ENCODE measurements around the gene TUBB3.
A peak's percentile ranks its signal among the peaks of the same experiment; 100 is the strongest.
"Not testable (repeated sequence)": the region's sequence is repeated elsewhere in the genome, so short reads cannot be mapped to it uniquely, and the experiment has no call there.

Gene TUBB3

GRCh38 chr16:89922884-89923639 lies at the start of gene TUBB3:
TUBB3 (plus strand) TSS chr16:89923342; CDS start chr16:89923402, 60 bp downstream.
- peak; percentile 71 for DNase-seq

GRCh38 chr16:89873972-89874689 lies 49.0 kb upstream of the TUBB3 start:
- DNase-seq = peak; percentile 98

DNA sequence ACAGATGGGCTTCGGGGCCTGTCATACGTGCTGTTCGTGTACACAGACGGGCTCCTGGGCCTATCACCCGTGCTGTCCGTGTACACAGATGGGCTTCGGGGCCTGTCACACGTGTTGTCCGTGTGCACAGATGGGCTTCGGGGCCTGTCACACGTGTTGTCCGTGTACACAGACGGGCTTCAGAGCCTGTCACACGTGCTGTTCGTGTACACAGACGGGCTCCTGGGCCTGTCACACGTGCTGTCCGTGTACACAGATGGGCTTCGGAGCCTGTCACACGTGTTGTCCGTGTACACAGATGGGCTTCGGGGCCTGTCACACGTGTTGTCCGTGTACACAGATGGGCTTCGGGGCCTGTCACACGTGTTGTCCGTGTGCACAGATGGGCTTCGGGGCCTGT lies 44.0 kb upstream of the TUBB3 start:
- DNase-seq = not testable (repeated sequence)

- DNase-seq = no peak
These were observed 42.4 kb upstream of the TUBB3 start for GRCh38 chr16:89880477-89881367.

DNA sequence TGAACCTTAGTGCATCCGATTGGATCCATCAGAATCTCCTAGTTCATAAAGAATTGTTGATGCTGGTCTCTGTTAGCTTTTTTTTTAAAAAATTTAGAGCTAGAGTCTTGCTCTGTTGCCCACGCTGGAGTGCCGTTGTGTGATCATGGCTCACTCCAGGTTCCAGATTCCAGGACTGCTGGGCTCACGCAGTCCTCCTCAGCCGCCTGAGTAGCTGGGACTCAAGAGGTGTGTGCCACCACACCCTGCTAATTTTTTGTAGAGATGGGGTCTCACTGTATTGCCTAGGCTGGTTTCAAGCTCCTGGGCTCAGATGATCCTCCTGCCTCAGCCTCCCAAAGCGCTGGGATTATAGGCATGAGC lies 41.8 kb upstream of the TUBB3 start:
- no peak for DNase-seq

DNA sequence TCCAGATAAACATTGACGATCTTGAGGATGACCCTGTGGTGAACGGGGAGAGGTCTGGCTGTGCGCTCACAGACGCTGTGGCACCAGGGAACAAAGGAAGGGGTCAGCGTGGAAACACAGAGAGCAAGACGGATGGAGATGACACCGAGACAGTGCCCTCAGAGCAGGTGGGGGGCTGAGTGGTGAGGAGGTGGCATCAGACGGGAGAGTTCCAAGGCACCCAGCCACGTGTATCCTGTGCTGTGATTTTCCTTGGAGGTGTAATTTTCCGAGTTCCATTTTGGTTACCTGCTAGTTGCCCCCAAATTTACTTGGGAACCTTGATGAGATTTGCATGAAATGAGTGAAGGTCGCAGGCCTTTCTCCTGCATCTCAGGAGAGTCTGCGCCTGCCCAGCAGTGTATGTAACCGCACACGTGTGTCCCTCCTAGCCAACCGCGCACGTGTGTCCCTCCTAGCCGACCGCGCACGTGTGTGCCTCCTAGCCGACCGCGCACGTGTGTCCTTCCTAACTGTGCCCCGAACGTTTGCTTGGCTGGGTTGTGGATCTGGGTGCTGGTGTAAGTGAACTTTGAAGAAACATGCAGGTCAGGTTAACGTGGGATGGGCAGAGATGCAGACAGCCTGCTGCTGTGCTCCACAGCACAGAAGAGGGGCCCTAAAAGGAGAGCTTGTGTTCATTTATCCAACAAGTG lies 39.6 kb upstream of the TUBB3 start:
- DNase-seq = no peak

DNA sequence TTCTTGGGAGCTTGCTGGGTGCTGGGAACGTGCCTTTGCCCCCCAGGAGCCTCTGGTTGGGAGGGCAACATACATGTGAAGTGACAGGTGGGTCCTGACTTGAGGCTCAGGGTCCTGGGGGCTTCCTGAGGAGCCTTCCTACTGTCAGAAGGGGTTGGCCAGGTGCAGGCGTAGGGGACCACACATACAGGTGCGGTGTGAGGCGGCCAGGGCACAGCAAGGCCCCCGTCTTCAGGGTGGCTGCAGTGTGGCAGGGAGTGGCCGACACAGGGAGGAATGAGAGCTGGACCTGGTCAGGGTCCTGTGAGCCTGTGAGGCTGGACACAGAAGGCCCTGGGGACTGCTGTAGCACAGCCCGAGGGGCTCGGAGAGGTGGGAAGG lies 39.1 kb upstream of the TUBB3 start:
- DNase-seq = no peak

- DNase-seq = no peak
These were observed 35.9 kb upstream of the TUBB3 start for GRCh38 chr16:89887243-89887642.

- peak; percentile 68 for DNase-seq
These were observed 32.9 kb upstream of the TUBB3 start for GRCh38 chr16:89890200-89890599.

- no peak for DNase-seq
These were observed 32.1 kb upstream of the TUBB3 start for GRCh38 chr16:89890886-89891657.

- DNase-seq = no peak
These were observed 31.0 kb upstream of the TUBB3 start for GRCh38 chr16:89892055-89892630.

GRCh38 chr16:89892635-89893034 lies 30.5 kb upstream of the TUBB3 start:
- no peak for DNase-seq

- DNase-seq = no peak
These were observed 29.2 kb upstream of the TUBB3 start for GRCh38 chr16:89893642-89894548.

DNA sequence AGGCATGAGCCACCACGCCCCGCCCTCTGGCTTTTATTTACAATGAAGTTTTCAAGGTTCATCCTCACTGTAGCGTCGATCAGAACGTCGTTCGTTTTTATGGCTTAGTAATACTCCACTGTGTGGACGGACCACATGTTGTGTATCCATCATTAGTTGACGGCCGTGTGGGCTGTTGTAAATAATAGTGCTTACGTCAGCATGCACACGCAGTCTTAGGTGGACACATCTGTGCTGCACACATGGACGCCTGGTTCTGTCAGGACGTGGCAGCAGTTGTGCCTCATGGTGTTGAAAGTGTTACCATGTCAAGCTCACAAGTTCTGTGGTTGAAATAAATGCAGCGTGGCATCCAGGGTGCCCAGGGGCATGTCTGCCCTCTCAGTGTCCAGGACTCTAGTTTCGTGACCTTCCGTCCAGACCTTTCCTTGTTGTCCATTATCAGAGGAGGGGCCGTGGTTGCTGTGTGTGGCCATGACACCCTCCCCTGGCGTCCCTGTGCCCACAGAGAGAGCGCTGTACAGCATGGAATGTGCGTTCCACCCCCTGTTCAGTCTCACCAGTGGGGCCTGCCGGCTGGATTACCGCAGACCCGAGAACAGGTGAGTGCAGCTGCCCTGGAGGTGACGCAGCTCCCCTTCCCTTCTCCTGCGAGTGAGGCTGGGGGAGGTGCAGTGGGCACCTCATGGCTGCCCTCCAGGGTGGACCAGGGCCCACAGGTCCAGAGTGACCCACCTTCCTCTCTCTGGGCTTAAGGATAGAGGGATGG lies 27.5 kb upstream of the TUBB3 start:
- no peak for DNase-seq

- DNase-seq = no peak
These were observed 25.9 kb upstream of the TUBB3 start for GRCh38 chr16:89897204-89897603.

DNA sequence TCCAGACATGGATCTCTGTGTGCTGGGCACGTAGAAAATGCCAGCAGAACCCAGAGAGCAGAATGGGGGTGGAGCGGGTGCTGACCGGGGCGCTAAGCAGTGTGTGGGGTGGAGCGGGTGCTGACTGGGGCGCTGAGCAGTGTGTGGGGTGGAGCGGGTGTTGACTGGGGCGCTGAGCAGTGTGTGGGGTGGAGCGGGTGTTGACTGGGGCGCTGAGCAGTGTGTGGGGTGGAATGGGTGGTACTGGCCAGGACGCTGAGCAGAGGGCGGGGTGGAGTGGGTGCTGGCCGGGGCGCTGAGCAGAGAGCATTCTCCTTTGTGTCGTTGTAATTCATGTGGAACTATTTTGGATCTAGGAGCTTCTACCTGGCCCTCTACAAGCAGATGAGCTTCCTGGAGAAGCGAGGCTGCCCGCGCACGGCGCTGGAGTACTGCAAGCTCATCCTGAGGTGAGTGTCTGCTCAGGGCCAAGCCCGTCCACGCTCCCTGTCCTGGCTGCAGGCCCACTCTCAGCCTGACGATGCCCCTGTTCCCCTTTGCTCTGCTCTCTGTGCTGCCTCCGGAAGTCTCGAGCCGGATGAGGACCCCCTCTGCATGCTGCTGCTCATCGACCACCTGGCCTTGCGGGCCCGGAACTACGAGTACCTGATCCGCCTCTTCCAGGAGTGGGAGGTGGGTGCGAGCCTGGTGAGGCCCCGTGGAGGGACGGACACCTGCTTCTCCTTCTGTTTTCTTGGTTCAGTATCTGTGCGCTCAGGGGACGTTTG lies 24.8 kb upstream of the TUBB3 start:
- DNase-seq = no peak

- DNase-seq = no peak
These were observed 23.2 kb upstream of the TUBB3 start for GRCh38 chr16:89899879-89900481.

GRCh38 chr16:89900885-89901284 lies 22.3 kb upstream of the TUBB3 start:
- DNase-seq = no peak

GRCh38 chr16:89902980-89903379 lies 20.2 kb upstream of the TUBB3 start:
- no peak for DNase-seq

All from stimulated activated CD8-positive, alpha-beta memory T cell treated with anti-CD3 and anti-CD28 coated beads, Interleukin-4, amount 100 ng/mL, for 48 hours (primary cell).